Keratinocyte (primary cell): ENCODE data around the gene GBX2. TPM values are rescaled to one million over a fixed set of nuclear protein-coding genes. Genes with fewer than 3 reads are reported as not detected.

Source experiments
- DNase-seq: peaks from one replicate; pipeline ENCODE4 v3.0.0-alpha.2; 2011; ENCODE audit warnings: low read depth, missing footprints, low spot score
- FAIRE-seq: peaks from 2 replicates; lab custom pipeline; 2011; peaks lifted over from hg19 to GRCh38; lab: Jason Lieb, UNC
- H2AFZ ChIP-seq: 2 replicates; pipeline ENCODE4 v1.6.0; 2012; ENCODE audit warnings: low read length, control low read depth, inconsistent platforms; ENCODE audit not compliant: control insufficient read depth
- H3K27ac ChIP-seq: 2 replicates; pipeline ENCODE4 v1.5.1; 2011; ENCODE audit warnings: low read length; ENCODE audit not compliant: control insufficient read depth, insufficient read depth
- H3K27me3 ChIP-seq: 3 replicates; pipeline ENCODE4 v1.6.0; 2011; ENCODE audit warnings: low read length; ENCODE audit not compliant: control insufficient read depth, insufficient read depth; ENCODE audit errors: extremely low read depth
- H3K36me3 ChIP-seq, 2 experiments: 2 replicates in 1 of 2; 3 replicates in 1 of 2; pipeline ENCODE4 v1.5.1; 2011; ENCODE audit warnings: low read length in 2 of 2, mild to moderate bottlenecking in 1 of 2; ENCODE audit not compliant: control insufficient read depth in 2 of 2, insufficient read depth in 2 of 2; ENCODE audit errors: extremely low read depth in 1 of 2
- H3K4me1 ChIP-seq: 3 replicates; pipeline ENCODE4 v1.5.1; 2011; ENCODE audit warnings: low read length; ENCODE audit not compliant: control insufficient read depth, insufficient read depth; ENCODE audit errors: extremely low read depth
- H3K4me2 ChIP-seq: 3 replicates; pipeline ENCODE4 v1.6.0; 2011; ENCODE audit warnings: low read depth, low read length; ENCODE audit not compliant: control insufficient read depth, insufficient read depth; ENCODE audit errors: extremely low read depth
- H3K4me3 ChIP-seq, 3 experiments: fragments of 200-600 bp in 1 of 3; sonication (generic) in 1 of 3; 2 replicates in 2 of 3; 3 replicates in 1 of 3; pipeline ENCODE4 v1.5.1; 2011 to 2016; ENCODE audit warnings: low read length in 3 of 3, mild to moderate bottlenecking in 3 of 3, control low read depth in 2 of 3, inconsistent platforms in 1 of 3, low read depth in 1 of 3, mixed read lengths in 1 of 3, mixed run types in 1 of 3, moderate library complexity in 1 of 3; ENCODE audit not compliant: control insufficient read depth in 2 of 3, insufficient read depth in 2 of 3; ENCODE audit errors: extremely low read depth in 1 of 3
- H3K79me2 ChIP-seq: 2 replicates; pipeline ENCODE4 v1.6.0; 2012; ENCODE audit warnings: low read length; ENCODE audit not compliant: control insufficient read depth, insufficient read depth
- H3K9ac ChIP-seq: 3 replicates; pipeline ENCODE4 v1.6.0; 2011; ENCODE audit warnings: low read length; ENCODE audit not compliant: control insufficient read depth, insufficient read depth; ENCODE audit errors: extremely low read depth
- H3K9me1 ChIP-seq: 3 replicates; pipeline ENCODE4 v1.6.0; 2011; ENCODE audit warnings: low read length; ENCODE audit not compliant: control insufficient read depth, insufficient read depth; ENCODE audit errors: extremely low read depth
- H3K9me3 ChIP-seq: 2 replicates; pipeline ENCODE4 v1.5.1; 2012; ENCODE audit warnings: low read depth, low read length; ENCODE audit not compliant: control insufficient read depth
- H4K20me1 ChIP-seq: 3 replicates; pipeline ENCODE4 v1.6.0; 2011; ENCODE audit warnings: low read length; ENCODE audit not compliant: control insufficient read depth, insufficient read depth; ENCODE audit errors: extremely low read depth
- EZH2 ChIP-seq: IDR thresholded peaks from one replicate; pipeline ENCODE4 v1.6.1; 2012; ENCODE audit warnings: inconsistent platforms, mild to moderate bottlenecking, low read length, moderate library complexity
- dilution Hi-C: fragments of 300-500 bp; cut with MboI; formaldehyde crosslinking; loops from one replicate; pipeline ENCODE4 v1.7.0; 2020; ENCODE audit warnings: low sequenced_read_pairs; ENCODE audit not compliant: extremely low pct_ligation_motif_present
- polyA plus RNA-seq, 5 experiments: library from polyadenylated mRNA; depleted of rRNA in 3 of 5; stranded (reverse) in 3 of 5; stranded (forward) in 1 of 5; unstranded in 1 of 5; fragments of >200 nt; gene quantifications; 1 replicate in 1 of 5; 2 replicates in 3 of 5; 3 replicates in 1 of 5; pipeline versions ENCODE4 v1.2.1 to v1.2.3, GENCODE V29; 2011 to 2012; ENCODE audit warnings: missing spikeins in 2 of 5, low read depth in 1 of 5, low replicate concordance in 1 of 5
- TF ChIP-seq, protein P1 (sequence below), 3 experiments: IDR thresholded peaks in 1 of 3; conservative IDR thresholded peaks in 1 of 3; optimal IDR thresholded peaks in 1 of 3; 2 replicates in 2 of 3; 3 replicates in 1 of 3; pipeline versions ENCODE3 to v1.5.1; 2011; ENCODE audit warnings: low read length in 3 of 3, mild to moderate bottlenecking in 3 of 3, moderate library complexity in 2 of 3, control low read depth in 1 of 3, inconsistent platforms in 1 of 3; ENCODE audit not compliant: insufficient read depth in 2 of 3; ENCODE audit errors: extremely low read depth in 1 of 3

The GBX2 gene
- polyA plus RNA-seq, 1 donor (not counting 4 experiments of a cell fraction or from before 2014, with no cell fraction given), result 0.17 TPM

DNA sequence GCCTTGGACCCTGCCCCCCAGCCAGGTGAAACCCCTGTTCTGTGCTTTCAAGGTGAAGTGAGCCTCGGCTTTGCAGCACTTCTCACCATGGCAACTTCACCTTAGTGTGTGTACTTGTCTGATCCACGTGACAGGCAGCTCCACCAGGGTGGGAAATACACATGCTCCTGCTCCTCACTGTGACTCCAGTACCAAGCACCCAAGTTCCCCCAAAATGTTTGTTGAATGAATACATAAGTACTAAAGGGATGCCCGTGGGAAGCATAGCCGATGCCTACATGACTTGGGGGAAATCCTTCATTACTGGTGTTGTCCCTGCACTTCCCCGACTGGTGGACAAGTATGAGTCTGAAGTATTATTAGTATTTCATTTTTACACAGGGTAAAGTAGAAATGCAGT is 41.8 kb upstream of the GBX2 start:
- no peak for DNase-seq
- dilution Hi-C loops, result no loop called here
- FAIRE-seq, result no peak
- H3K9me1 ChIP-seq, result no peaks in the 10 kb centered on the region
- peaks cover 3% of the 10 kb centered on the region for H3K4me1 ChIP-seq
- no peak for TF ChIP-seq EZH2
- TF ChIP-seq, protein P1, sequence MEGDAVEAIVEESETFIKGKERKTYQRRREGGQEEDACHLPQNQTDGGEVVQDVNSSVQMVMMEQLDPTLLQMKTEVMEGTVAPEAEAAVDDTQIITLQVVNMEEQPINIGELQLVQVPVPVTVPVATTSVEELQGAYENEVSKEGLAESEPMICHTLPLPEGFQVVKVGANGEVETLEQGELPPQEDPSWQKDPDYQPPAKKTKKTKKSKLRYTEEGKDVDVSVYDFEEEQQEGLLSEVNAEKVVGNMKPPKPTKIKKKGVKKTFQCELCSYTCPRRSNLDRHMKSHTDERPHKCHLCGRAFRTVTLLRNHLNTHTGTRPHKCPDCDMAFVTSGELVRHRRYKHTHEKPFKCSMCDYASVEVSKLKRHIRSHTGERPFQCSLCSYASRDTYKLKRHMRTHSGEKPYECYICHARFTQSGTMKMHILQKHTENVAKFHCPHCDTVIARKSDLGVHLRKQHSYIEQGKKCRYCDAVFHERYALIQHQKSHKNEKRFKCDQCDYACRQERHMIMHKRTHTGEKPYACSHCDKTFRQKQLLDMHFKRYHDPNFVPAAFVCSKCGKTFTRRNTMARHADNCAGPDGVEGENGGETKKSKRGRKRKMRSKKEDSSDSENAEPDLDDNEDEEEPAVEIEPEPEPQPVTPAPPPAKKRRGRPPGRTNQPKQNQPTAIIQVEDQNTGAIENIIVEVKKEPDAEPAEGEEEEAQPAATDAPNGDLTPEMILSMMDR (optimal IDR thresholded peaks at IDR 0.05 in 1 of 3, IDR thresholded peaks at IDR 0.05 in 1 of 3, conservative IDR thresholded peaks at IDR 0.05 in 1 of 3; ENCODE audit: extremely low read depth in 1 of 3, insufficient read depth in 2 of 3, low read length in 3 of 3), result no peak
- H3K4me2 ChIP-seq, result no peak overlapping the region
- H4K20me1 ChIP-seq, result no peaks in the 10 kb centered on the region
- H3K9me3 ChIP-seq, result no peaks in the 10 kb centered on the region
- no peak overlapping the region for H3K4me3 ChIP-seq
- H3K27me3 ChIP-seq, result peaks cover 10% of the 10 kb centered on the region
- no peak overlapping the region for H3K9ac ChIP-seq
- H2AFZ ChIP-seq, result no peak overlapping the region
- H3K27ac ChIP-seq, result no peak overlapping the region
- no peaks in the 10 kb centered on the region for H3K79me2 ChIP-seq
- no peaks in the 10 kb centered on the region for H3K36me3 ChIP-seq

DNA sequence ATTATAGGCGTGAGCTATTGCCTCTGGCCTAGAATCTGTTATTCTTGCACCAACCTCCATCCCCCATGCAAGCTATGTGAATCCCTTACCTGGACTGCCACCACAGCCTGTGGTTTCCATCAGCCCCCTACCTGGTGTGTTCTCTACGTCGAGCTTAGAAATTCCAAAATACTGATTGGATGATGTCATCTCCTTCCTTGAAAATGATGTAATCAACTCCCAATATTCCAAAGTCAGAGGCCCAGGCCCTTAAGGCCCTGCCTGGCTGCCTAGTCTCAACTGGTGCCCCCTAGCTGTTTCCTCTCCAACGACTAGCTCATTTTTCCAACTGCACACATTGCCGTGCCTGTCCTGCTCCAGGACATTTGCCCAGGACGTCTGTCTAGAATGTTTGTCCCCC is 41.3 kb upstream of the GBX2 start:
- H3K9ac ChIP-seq, result no peak overlapping the region
- FAIRE-seq (no peak), DNase-seq (no peak)
- dilution Hi-C loops, result no loop called here
- H2AFZ ChIP-seq, result no peak overlapping the region
- TF ChIP-seq EZH2, result no peak
- TF ChIP-seq, protein P1 (optimal IDR thresholded peaks at IDR 0.05 in 1 of 3, IDR thresholded peaks at IDR 0.05 in 1 of 3, conservative IDR thresholded peaks at IDR 0.05 in 1 of 3; ENCODE audit: extremely low read depth in 1 of 3, insufficient read depth in 2 of 3, low read length in 3 of 3), result peak in 1 of 3 experiments; percentile 7
- H3K27ac ChIP-seq, result no peak overlapping the region
- no peaks in the 10 kb centered on the region for H3K9me1 ChIP-seq
- peaks cover 10% of the 10 kb centered on the region for H3K27me3 ChIP-seq
- no peaks in the 10 kb centered on the region for H3K36me3 ChIP-seq
- no peak overlapping the region for H3K4me3 ChIP-seq
- H3K4me1 ChIP-seq, result no peaks in the 10 kb centered on the region
- no peaks in the 10 kb centered on the region for H4K20me1 ChIP-seq
- H3K79me2 ChIP-seq, result no peaks in the 10 kb centered on the region
- H3K9me3 ChIP-seq, result no peaks in the 10 kb centered on the region
- H3K4me2 ChIP-seq, result no peak overlapping the region
